ENCODE data around the gene ANKRD44.

DNA sequence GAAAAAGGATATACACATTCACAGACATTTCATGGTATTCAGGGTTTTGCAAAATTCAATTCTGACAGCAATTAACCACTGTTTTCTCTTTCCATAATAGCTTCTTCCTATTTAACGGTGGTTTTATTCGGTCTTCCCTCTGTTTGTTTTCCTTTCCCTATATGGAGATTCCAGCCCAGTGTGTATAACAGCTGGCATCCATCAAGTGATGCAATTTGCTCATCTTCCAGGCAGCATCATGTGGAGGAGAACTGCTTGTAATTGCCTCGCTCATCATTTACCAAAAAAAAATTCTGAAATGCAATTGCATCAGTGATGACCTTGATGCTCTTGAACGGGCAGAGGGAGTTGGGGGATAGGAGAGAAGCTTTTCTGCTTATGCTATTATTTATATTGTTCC lies 218.1 kb downstream of the ANKRD44 start:
- TF ChIP-seq, protein P1, sequence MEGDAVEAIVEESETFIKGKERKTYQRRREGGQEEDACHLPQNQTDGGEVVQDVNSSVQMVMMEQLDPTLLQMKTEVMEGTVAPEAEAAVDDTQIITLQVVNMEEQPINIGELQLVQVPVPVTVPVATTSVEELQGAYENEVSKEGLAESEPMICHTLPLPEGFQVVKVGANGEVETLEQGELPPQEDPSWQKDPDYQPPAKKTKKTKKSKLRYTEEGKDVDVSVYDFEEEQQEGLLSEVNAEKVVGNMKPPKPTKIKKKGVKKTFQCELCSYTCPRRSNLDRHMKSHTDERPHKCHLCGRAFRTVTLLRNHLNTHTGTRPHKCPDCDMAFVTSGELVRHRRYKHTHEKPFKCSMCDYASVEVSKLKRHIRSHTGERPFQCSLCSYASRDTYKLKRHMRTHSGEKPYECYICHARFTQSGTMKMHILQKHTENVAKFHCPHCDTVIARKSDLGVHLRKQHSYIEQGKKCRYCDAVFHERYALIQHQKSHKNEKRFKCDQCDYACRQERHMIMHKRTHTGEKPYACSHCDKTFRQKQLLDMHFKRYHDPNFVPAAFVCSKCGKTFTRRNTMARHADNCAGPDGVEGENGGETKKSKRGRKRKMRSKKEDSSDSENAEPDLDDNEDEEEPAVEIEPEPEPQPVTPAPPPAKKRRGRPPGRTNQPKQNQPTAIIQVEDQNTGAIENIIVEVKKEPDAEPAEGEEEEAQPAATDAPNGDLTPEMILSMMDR (IDR thresholded peaks at IDR 0.05), result no peak
- no peak for TF ChIP-seq POLR2AphosphoS5 (IDR thresholded peaks at IDR 0.05; ENCODE audit: low read depth, low read length)
- TF ChIP-seq, protein P2, sequence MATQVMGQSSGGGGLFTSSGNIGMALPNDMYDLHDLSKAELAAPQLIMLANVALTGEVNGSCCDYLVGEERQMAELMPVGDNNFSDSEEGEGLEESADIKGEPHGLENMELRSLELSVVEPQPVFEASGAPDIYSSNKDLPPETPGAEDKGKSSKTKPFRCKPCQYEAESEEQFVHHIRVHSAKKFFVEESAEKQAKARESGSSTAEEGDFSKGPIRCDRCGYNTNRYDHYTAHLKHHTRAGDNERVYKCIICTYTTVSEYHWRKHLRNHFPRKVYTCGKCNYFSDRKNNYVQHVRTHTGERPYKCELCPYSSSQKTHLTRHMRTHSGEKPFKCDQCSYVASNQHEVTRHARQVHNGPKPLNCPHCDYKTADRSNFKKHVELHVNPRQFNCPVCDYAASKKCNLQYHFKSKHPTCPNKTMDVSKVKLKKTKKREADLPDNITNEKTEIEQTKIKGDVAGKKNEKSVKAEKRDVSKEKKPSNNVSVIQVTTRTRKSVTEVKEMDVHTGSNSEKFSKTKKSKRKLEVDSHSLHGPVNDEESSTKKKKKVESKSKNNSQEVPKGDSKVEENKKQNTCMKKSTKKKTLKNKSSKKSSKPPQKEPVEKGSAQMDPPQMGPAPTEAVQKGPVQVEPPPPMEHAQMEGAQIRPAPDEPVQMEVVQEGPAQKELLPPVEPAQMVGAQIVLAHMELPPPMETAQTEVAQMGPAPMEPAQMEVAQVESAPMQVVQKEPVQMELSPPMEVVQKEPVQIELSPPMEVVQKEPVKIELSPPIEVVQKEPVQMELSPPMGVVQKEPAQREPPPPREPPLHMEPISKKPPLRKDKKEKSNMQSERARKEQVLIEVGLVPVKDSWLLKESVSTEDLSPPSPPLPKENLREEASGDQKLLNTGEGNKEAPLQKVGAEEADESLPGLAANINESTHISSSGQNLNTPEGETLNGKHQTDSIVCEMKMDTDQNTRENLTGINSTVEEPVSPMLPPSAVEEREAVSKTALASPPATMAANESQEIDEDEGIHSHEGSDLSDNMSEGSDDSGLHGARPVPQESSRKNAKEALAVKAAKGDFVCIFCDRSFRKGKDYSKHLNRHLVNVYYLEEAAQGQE (IDR thresholded peaks at IDR 0.05; ENCODE audit: insufficient read depth in 1 of 2, low read depth in 2 of 2, low read length in 1 of 2), result no peak
- TF ChIP-seq TCF7L2 (IDR thresholded peaks at IDR 0.05; ENCODE audit: low read depth, low read length), result no peak
